Lower lobe of right lung (tissue), 2 donors: Measurements from ENCODE around the gene MAGEA11. TPM values are rescaled to one million over a fixed set of nuclear protein-coding genes. Genes with fewer than 3 reads are reported as not detected.

ENCODE experiments used
- ATAC-seq, 2 donors: fragments of 200-7000 bp; cut with Tn5 transposase; one replicate each; pipeline ENCODE4 v1.9.1; 2020 to 2022; ENCODE audit warnings: mild to moderate bottlenecking in 2 of 2, moderate library complexity in 2 of 2
- DNase-seq: peaks from one replicate; pipeline ENCODE4 v3.0.0-alpha.2; 2020
- H3K27ac ChIP-seq: fragments of 200-600 bp; one replicate; pipeline ENCODE4 v1.8.0; 2022
- H3K27me3 ChIP-seq: fragments of 200-600 bp; one replicate; pipeline ENCODE4 v1.8.0; 2022; ENCODE audit warnings: low read depth
- H3K36me3 ChIP-seq: fragments of 200-600 bp; one replicate; pipeline ENCODE4 v1.8.0; 2022; ENCODE audit warnings: mild to moderate bottlenecking
- H3K4me1 ChIP-seq: fragments of 200-600 bp; one replicate; pipeline ENCODE4 v1.8.0; 2022
- H3K4me3 ChIP-seq: fragments of 200-600 bp; one replicate; pipeline ENCODE4 v1.8.0; 2022; ENCODE audit warnings: mild to moderate bottlenecking
- H3K9me3 ChIP-seq: fragments of 200-600 bp; one replicate; pipeline ENCODE4 v1.8.0; 2022
- intact Hi-C: fragments of 100-400 bp; cut with DNase I; formaldehyde crosslinking; loops from one replicate; pipeline ENCODE4 v1.11.0; 2022
- total RNA-seq: library from RNA; stranded (reverse); fragmentation: NEBNext Ultra II Directional; extraction: Animal tissue kit (Norgen Biotek cat#: 25700); gene quantifications from one replicate; pipeline ENCODE4 v1.2.1, GENCODE V29; 2021
- TF ChIP-seq, protein P1 (sequence below): fragments of 200-600 bp; IDR thresholded peaks from one replicate; pipeline ENCODE4 v1.8.0; 2022; ENCODE audit warnings: antibody characterized with exemption, mild to moderate bottlenecking
- donor health status: DM: no; HTN: yes; CAD: no; lungs with severe emphysema.

Gene MAGEA11
- total RNA-seq, 1 donor from 2014 or later: not detected

GRCh38 chrX:149699761-149700160, 12.1 kb upstream of the MAGEA11 start:
- DNase-seq (no peak), ATAC-seq (no peak)
- Histone ChIP-seq H3K9me3 (no peaks in the 10 kb centered on the region), H3K27ac (no peak overlapping the region), H3K36me3 (no peaks in the 10 kb centered on the region), H3K27me3 (no peaks in the 10 kb centered on the region), H3K4me1 (no peaks in the 10 kb centered on the region), H3K4me3 (no peak overlapping the region)
- intact Hi-C loops: no loop called here
- TF ChIP-seq, protein P1, sequence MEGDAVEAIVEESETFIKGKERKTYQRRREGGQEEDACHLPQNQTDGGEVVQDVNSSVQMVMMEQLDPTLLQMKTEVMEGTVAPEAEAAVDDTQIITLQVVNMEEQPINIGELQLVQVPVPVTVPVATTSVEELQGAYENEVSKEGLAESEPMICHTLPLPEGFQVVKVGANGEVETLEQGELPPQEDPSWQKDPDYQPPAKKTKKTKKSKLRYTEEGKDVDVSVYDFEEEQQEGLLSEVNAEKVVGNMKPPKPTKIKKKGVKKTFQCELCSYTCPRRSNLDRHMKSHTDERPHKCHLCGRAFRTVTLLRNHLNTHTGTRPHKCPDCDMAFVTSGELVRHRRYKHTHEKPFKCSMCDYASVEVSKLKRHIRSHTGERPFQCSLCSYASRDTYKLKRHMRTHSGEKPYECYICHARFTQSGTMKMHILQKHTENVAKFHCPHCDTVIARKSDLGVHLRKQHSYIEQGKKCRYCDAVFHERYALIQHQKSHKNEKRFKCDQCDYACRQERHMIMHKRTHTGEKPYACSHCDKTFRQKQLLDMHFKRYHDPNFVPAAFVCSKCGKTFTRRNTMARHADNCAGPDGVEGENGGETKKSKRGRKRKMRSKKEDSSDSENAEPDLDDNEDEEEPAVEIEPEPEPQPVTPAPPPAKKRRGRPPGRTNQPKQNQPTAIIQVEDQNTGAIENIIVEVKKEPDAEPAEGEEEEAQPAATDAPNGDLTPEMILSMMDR: no peak

- DNase-seq (no peak), ATAC-seq (no peak)
- H3K4me1 ChIP-seq: no peaks in the 10 kb centered on the region
- no peak overlapping the region for H3K4me3 ChIP-seq
- no peak overlapping the region for H3K27ac ChIP-seq
- no peaks in the 10 kb centered on the region for H3K9me3 ChIP-seq
- intact Hi-C loops: no loop called here
- H3K36me3 ChIP-seq: no peaks in the 10 kb centered on the region
- no peaks in the 10 kb centered on the region for H3K27me3 ChIP-seq
- TF ChIP-seq, protein P1: no peak
These were observed 7.2 kb upstream of the MAGEA11 start for GRCh38 chrX:149704664-149705063.

- intact Hi-C loops: no loop called here
- no peak for DNase-seq
- Histone ChIP-seq H3K4me1 (no peaks in the 10 kb centered on the region), H3K36me3 (no peaks in the 10 kb centered on the region), H3K9me3 (no peaks in the 10 kb centered on the region), H3K27me3 (no peaks in the 10 kb centered on the region), H3K4me3 (no peak overlapping the region), H3K27ac (no peak overlapping the region)
- ATAC-seq: no peak
- TF ChIP-seq, protein P1: no peak
These were observed 4.5 kb upstream of the MAGEA11 start for GRCh38 chrX:149707147-149707901.

DNA sequence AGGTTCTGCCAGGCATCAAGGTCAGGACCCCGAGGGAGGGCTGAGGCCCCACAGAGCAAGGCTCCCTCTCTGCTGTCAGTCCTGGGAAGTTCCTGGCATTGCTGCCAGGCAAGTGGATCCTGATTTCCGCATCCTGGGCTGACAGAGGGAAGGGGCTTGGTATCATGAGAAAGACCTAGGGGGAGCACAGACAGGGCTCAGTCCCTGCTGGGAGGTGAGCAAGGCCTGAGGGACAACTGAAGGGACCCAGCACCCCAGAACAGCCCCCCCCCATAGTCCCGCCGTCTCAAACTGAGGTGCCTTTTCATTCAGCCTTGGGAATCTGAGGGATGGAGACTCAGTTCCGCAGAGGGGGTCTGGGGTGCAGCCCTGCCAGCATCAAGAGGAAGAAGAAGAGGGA, 971 bp downstream of the MAGEA11 start:
- intact Hi-C loops: no loop called here
- no peak for ATAC-seq
- H3K9me3 ChIP-seq: no peaks in the 10 kb centered on the region

GRCh38 chrX:149713279-149714050, 1.6 kb downstream of the MAGEA11 start:
- H3K27ac ChIP-seq: no peak overlapping the region
- H3K36me3 ChIP-seq: no peaks in the 10 kb centered on the region
- ATAC-seq (no peak), DNase-seq (no peak)
- no peaks in the 10 kb centered on the region for H3K27me3 ChIP-seq
- H3K4me3 ChIP-seq: no peak overlapping the region
- H3K4me1 ChIP-seq: no peaks in the 10 kb centered on the region
- H3K9me3 ChIP-seq: no peaks in the 10 kb centered on the region
- intact Hi-C loops: no loop called here
- TF ChIP-seq, protein P1: no peak

More for the DNA sequence above, 971 bp downstream of the MAGEA11 start:
- no peaks in the 10 kb centered on the region for H3K27me3 ChIP-seq
- no peak overlapping the region for H3K27ac ChIP-seq
- H3K36me3 ChIP-seq: no peaks in the 10 kb centered on the region
- no peaks in the 10 kb centered on the region for H3K4me1 ChIP-seq
- no peak overlapping the region for H3K4me3 ChIP-seq
- TF ChIP-seq, protein P1: no peak
- DNase-seq: no peak
